AG09309 (cell line): ENCODE measurements around the gene RPUSD1.

Source experiments
- DNase-seq: peaks from one replicate; pipeline ENCODE4 v3.0.0-alpha.2; 2010; ENCODE audit warnings: low read depth
- H3K4me3 ChIP-seq: 2 replicates; pipeline ENCODE4 v1.5.1; 2011; ENCODE audit warnings: mild to moderate bottlenecking, low read depth, low read length, moderate library complexity; ENCODE audit not compliant: control insufficient read depth
- CTCF ChIP-seq: IDR thresholded peaks from 2 replicates; pipeline ENCODE4 v1.5.1; 2011; ENCODE audit warnings: mild to moderate bottlenecking, low read depth, low read length, inconsistent platforms; ENCODE audit not compliant: insufficient read depth, control insufficient read depth; ENCODE audit errors: missing control alignments

The RPUSD1 gene

DNA sequence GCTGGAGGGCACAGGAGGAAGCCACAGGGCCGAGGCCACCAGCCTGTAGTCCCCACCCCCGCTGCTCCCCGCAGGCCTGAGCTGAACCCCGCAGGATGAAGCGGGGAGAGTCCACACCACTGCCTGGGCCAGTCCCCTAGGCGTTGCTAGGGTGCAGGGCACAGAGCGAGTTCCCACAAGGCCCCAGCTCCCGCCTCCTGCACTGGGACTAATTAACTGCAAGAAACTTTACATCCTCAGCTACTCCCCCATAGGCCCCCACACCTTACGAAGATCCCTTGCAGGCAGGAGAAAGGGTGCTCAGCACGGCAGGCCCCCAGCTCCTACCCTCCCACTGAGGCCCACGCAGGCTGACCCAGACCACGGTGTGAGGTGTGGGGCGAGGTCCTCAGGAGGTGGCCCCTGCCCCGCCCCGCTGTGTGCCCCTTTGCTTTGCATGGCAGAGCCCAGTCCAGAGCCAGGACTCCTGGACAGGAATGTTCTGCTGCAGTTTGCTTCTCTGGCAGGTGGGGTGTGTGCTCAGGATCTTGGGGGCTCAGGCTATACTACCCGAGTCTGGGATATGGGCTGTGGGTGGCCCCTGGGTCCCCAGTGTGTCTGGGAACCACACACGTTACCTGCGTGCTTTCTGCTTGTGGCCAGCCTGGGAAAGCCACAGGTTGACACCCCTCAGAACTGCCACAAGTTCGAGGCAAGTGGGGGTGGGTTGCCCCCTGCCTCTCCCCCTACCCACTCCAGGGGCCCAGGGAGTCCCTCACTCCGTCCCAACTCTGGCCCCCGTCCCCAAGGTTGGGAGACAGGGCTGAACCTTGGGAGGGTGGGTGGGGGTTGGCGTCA lies 11.1 kb upstream of the RPUSD1 start:
- H3K4me3 ChIP-seq, result no peak overlapping the region
- DNase-seq, result no peak
- no peak for TF ChIP-seq CTCF

DNA sequence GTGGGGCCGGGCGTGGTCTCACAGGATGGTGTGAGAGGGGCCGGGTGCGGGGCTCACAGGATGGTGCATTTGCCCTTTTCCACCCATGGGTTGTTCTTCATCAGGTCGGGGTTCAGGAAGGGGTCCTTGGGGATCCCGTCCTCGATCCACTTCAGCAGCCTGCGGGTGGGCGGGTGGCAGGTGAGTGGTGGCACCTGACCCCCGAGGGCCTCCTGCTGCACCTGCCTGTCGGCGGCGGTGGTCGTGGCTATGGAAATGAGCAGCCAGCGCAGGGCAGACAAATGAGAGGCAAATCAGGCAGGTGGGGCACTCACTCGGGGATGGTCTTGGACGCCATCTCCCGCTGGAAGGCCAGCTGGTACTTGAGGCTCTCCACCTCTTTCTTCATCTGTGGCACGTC lies 10.5 kb upstream of the RPUSD1 start:
- TF ChIP-seq CTCF, result no peak
- DNase-seq, result no peak
- no peak overlapping the region for H3K4me3 ChIP-seq

DNA sequence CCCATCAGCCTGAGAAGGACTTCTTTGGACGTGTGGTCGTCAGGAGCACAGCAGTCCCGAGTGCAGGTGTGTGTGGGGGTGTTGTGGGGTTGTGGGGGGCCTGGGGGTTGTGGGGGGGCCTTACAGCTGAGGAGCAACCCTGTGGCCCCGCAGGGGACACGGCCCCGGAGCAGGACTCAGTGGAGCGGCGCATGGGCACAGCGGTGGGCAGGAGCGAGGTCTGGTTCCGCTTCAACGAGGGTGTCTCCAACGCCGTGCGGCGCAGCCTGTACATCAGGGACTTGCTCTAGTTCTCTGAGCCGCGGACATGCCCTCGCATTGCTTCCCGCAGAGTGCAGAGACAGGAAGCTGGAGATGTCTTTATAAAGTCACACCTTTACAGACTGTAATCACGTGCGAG lies 9.5 kb upstream of the RPUSD1 start:
- TF ChIP-seq CTCF, result no peak
- DNase-seq, result no peak
- no peak overlapping the region for H3K4me3 ChIP-seq

GRCh38 chr16:797120-797420 lies 8.9 kb upstream of the RPUSD1 start:
- TF ChIP-seq CTCF, result no peak
- no peak overlapping the region for H3K4me3 ChIP-seq
- no peak for DNase-seq

DNA sequence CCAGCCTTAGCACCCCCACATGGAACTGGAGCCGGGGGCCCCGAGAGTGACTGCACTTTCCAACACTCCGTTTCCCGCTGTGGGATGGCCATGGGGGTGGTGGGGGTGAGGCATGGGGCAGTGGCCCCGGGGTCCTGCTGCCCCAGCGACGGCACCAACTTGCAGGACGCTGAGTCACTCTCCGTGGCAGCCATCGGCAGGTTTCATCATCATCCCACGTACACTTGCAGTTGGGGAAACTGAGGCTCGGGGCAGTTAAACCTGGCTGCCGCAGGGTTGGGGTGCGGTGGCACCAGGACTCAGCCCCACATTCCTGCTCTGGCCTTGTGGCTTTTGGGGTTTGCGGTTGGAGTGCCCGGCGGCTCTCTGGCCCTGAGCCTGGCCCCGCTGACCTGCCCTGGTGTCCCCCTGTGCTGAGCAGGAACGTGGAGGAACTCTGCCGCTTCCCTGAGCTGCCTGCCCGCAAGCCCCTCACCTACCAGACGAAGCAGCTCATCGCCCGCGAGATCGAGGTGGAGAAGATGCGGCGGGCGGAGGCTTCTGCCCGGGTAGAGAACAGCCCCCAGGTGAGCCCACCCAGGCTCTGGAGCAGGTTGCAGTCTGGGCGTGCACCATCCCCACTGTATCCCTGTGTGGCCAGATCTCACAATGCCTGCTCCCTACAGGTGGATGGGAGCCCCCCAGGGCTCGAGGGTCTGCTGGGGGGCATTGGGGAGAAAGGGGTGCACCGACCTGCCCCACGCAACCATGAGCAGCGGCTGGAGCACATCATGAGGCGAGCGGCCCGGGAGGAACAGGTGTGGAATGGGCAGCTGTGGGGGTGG lies 8.3 kb upstream of the RPUSD1 start:
- no peak for TF ChIP-seq CTCF
- DNase-seq, result no peak
- H3K4me3 ChIP-seq, result no peak overlapping the region

GRCh38 chr16:795580-796229 lies 7.5 kb upstream of the RPUSD1 start:
- no peak for TF ChIP-seq CTCF
- no peak overlapping the region for H3K4me3 ChIP-seq
- no peak for DNase-seq
